Sigmoid colon (tissue), 4 donors: Measurements from ENCODE around the gene PRKN.

ENCODE experiments used
- CTCF ChIP-seq, 4 experiments: fragments of 450-650 bp in 3 of 4; fragments of 200-600 bp in 1 of 4; IDR thresholded peaks; one replicate each; pipeline ENCODE4 v1.5.1; 2016 to 2019; ENCODE audit warnings: antibody characterized with exemption in 4 of 4, mild to moderate bottlenecking in 3 of 4, moderate library complexity in 2 of 4
- POLR2A ChIP-seq, 2 donors: fragments of 450-650 bp; IDR thresholded peaks; one replicate each; pipeline ENCODE4 v1.6.1; 2016; ENCODE audit warnings: antibody characterized with exemption in 2 of 2, mild to moderate bottlenecking in 2 of 2, moderate library complexity in 2 of 2
- POLR2AphosphoS5 ChIP-seq, 4 donors: sonication (generic); formaldehyde crosslinking; IDR thresholded peaks; one replicate each; pipeline ENCODE4 v1.6.1; 2017; ENCODE audit warnings: antibody characterized with exemption in 4 of 4

- no peak for TF ChIP-seq POLR2A (IDR thresholded peaks at IDR 0.05)
- TF ChIP-seq CTCF (IDR thresholded peaks at IDR 0.05): no peak
- no peak for TF ChIP-seq POLR2AphosphoS5 (IDR thresholded peaks at IDR 0.05)
Observed at GRCh38 chr6:162262466-162263196, 464.9 kb downstream of the PRKN start.
